ENCODE data around the gene TMEM108. TPM values are rescaled to one million over a fixed set of nuclear protein-coding genes. Genes with fewer than 3 reads are reported as not detected.

Gene TMEM108
- total and polyA plus RNA-seq, 10 of the 15 experiments (the other 5 are each of a cell fraction or from before 2014, with no cell fraction given): 0.02 to 0.58 (median 0.12) TPM; not detected in 5

DNA sequence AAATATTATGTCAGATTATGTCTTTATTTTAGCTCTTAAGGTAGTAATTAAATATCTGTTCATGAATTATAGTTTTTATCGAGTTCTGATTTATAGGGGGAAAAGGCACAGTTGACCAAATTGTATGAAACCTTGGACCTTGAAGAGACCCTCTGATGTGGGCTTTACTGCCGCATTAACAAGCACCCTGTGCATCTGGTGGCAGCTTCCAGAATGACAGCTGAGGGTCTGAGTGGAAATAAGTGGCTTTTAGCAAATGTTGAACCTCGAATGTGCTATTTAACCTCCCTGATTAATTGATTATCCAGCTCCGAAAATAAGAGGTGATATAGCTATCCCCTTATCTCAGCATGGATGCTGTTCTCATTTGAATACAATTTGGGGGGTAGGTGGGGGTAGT, 87.0 kb downstream of the TMEM108 start:
- Histone ChIP-seq H3K4me1 (ENCODE audit: control insufficient read depth, insufficient read depth, low read length) (no peaks in the 10 kb centered on the region), H3K36me3 (ENCODE audit: control insufficient read depth in 2 of 2, insufficient read depth in 2 of 2, low read length in 1 of 2) (no peaks in the 10 kb centered on the region), H2AFZ (ENCODE audit: control insufficient read depth, low read depth, low read length) (no peak overlapping the region), H3K9ac (ENCODE audit: control insufficient read depth, insufficient read depth, low read length) (no peak overlapping the region), H3K4me3 (no peak overlapping the region), H4K20me1 (ENCODE audit: control insufficient read depth, insufficient read depth) (no peaks in the 10 kb centered on the region), H3K4me2 (ENCODE audit: control insufficient read depth, insufficient read depth) (no peak overlapping the region), H3K79me2 (ENCODE audit: control insufficient read depth, insufficient read depth, low read length) (no peaks in the 10 kb centered on the region), H3K27me3 (replicated peaks in 1 of 2; ENCODE audit: control insufficient read depth in 2 of 2, insufficient read depth in 2 of 2, low read length in 1 of 2) (no peaks in the 10 kb centered on the region), H3K9me3 (replicated peaks; ENCODE audit: control insufficient read depth, insufficient read depth, low read length) (no peaks in the 10 kb centered on the region), H3K27ac (ENCODE audit: control insufficient read depth, insufficient read depth) (no peak overlapping the region)
- CTCF ChIA-PET: no interaction called here
- WGBS (ENCODE audit: insufficient coverage, insufficient replicate concordance, low lambda C conversion rate, missing lambda C conversion rate): 17% methylated on average over 4 of the region's 4 CpGs
- BruUV-seq (replicated peaks): no TSS peak
- POLR2A ChIA-PET: no interaction called here
- RAD21 ChIA-PET (ENCODE audit: unreplicated experiment): no interaction called here
- ATAC-seq (no peak), DNase-seq (ENCODE audit: low read depth, low spot score) (no peak), FAIRE-seq (no peak)
- in situ Hi-C loops (cut with MboI) (no loop called here), intact Hi-C loops (cut with micrococcal nuclease; ENCODE audit: unreplicated experiment) (no loop called here)
- SMC1A ChIA-PET (ENCODE audit: uncharacterized antibody, unreplicated experiment): interaction anchor here (1.2 kb wide), 1 partner anchor 12 kb away, joined by 3 read pairs; no protein-coding TSS in a partner anchor
- TF ChIP-seq, protein P1, sequence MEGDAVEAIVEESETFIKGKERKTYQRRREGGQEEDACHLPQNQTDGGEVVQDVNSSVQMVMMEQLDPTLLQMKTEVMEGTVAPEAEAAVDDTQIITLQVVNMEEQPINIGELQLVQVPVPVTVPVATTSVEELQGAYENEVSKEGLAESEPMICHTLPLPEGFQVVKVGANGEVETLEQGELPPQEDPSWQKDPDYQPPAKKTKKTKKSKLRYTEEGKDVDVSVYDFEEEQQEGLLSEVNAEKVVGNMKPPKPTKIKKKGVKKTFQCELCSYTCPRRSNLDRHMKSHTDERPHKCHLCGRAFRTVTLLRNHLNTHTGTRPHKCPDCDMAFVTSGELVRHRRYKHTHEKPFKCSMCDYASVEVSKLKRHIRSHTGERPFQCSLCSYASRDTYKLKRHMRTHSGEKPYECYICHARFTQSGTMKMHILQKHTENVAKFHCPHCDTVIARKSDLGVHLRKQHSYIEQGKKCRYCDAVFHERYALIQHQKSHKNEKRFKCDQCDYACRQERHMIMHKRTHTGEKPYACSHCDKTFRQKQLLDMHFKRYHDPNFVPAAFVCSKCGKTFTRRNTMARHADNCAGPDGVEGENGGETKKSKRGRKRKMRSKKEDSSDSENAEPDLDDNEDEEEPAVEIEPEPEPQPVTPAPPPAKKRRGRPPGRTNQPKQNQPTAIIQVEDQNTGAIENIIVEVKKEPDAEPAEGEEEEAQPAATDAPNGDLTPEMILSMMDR (IDR thresholded peaks at IDR 0.05 in 2 of 3, conservative IDR thresholded peaks at IDR 0.05 in 1 of 3; ENCODE audit: control insufficient read depth in 2 of 3, extremely low read depth in 1 of 3, insufficient read depth in 1 of 3, low read depth in 3 of 3, low read length in 3 of 3): no peak
- no peak for TF ChIP-seq KAT2A (conservative IDR thresholded peaks at IDR 0.05; ENCODE audit: control insufficient read depth, low read depth, low read length)
- no peak for TF ChIP-seq CREB1 (IDR thresholded peaks at IDR 0.05; ENCODE audit: low read depth)
- TF ChIP-seq FOXK2 (IDR thresholded peaks at IDR 0.05): no peak
- no peak for TF ChIP-seq RBBP5 (conservative IDR thresholded peaks at IDR 0.05)
- TF ChIP-seq MYB (IDR thresholded peaks at IDR 0.05; ENCODE audit: borderline replicate concordance, low read depth, low read length): no peak
- no peak for TF ChIP-seq GABPA (IDR thresholded peaks at IDR 0.05; ENCODE audit: low read depth)
- no peak for TF ChIP-seq ZZZ3 (IDR thresholded peaks at IDR 0.05; ENCODE audit: control insufficient read depth, insufficient read length, low read depth)
- TF ChIP-seq CBFB (IDR thresholded peaks at IDR 0.05; ENCODE audit: low read depth): no peak
- no peak for TF ChIP-seq ZNF384 (IDR thresholded peaks at IDR 0.05; ENCODE audit: borderline replicate concordance, low read depth, low read length)
- no peak for TF ChIP-seq KDM1A (IDR thresholded peaks at IDR 0.05; ENCODE audit: borderline replicate concordance)
- no peak for TF ChIP-seq ESRRA (IDR thresholded peaks at IDR 0.05; ENCODE audit: low read length)
- TF ChIP-seq NR2F1 (conservative IDR thresholded peaks at IDR 0.05): no peak
- TF ChIP-seq ZSCAN29 (IDR thresholded peaks at IDR 0.05): no peak

All from GM12878 (cell line).